Activated CD8-positive, alpha-beta T cell treated with anti-CD3 and anti-CD28 coated beads for 36 hours (primary cell): ENCODE results near the gene RTBDN. TPM values are rescaled to one million over a fixed set of nuclear protein-coding genes. Genes with fewer than 3 reads are reported as not detected.

Experiments
- ATAC-seq: fragments of 200-7000 bp; cut with Tn5 transposase; one replicate; pipeline ENCODE4 v1.10.0; 2021; ENCODE audit warnings: mild to moderate bottlenecking, moderate library complexity
- CTCF ChIA-PET: fragments of 350-600 bp; sonication (Branson Sonifier 250); formaldehyde crosslinking; loops from one replicate; lab custom pipeline; 2021; ENCODE audit warnings: antibody characterized with exemption; lab: Charles Lee
- POLR2A ChIA-PET: fragments of 350-600 bp; sonication (Branson Sonifier 250); formaldehyde crosslinking; loops from one replicate; lab custom pipeline; 2021; ENCODE audit warnings: antibody characterized with exemption; lab: Charles Lee
- DNase-seq: peaks from one replicate; pipeline ENCODE4 v3.0.0-alpha.2; 2020
- H3K27ac Mint-ChIP-seq: one replicate; pipeline ENCODE4 v1.8.0; 2021; ENCODE audit warnings: mild to moderate bottlenecking, mixed read lengths
- H3K27me3 Mint-ChIP-seq: one replicate; pipeline ENCODE4 v1.8.0; 2021; ENCODE audit warnings: mixed read lengths
- H3K36me3 Mint-ChIP-seq: one replicate; pipeline ENCODE4 v1.8.0; 2021; ENCODE audit warnings: low read depth, mixed read lengths
- H3K4me1 Mint-ChIP-seq: one replicate; pipeline ENCODE4 v1.8.0; 2021; ENCODE audit warnings: low read depth, mixed read lengths
- H3K4me3 Mint-ChIP-seq: one replicate; pipeline ENCODE4 v1.8.0; 2021; ENCODE audit warnings: mild to moderate bottlenecking, moderate library complexity, mixed read lengths
- H3K9me3 Mint-ChIP-seq: one replicate; pipeline ENCODE4 v1.8.0; 2021; ENCODE audit warnings: mixed read lengths
- CTCF ChIP-seq: fragments of 200-600 bp; IDR thresholded peaks from one replicate; pipeline ENCODE4 v1.8.0; 2022; ENCODE audit warnings: antibody characterized with exemption, mild to moderate bottlenecking
- intact Hi-C: fragments of 100-400 bp; cut with micrococcal nuclease; formaldehyde crosslinking; loops from one replicate; pipeline ENCODE4 v1.10.0; 2022
- total RNA-seq, 2 experiments: library from RNA; stranded (reverse); gene quantifications; one replicate each; pipeline ENCODE4 v1.2.3, GENCODE V29; 2021

Gene RTBDN
- total RNA-seq, 2 experiments from 2014 or later, result not detected

GRCh38 chr19:12785431-12786031, 48.8 kb downstream of the RTBDN start:
- H3K36me3 Mint-ChIP-seq, result no peaks in the 10 kb centered on the region
- no peaks in the 10 kb centered on the region for H3K9me3 Mint-ChIP-seq
- no peak overlapping the region for H3K4me3 Mint-ChIP-seq
- H3K27me3 Mint-ChIP-seq, result no peaks in the 10 kb centered on the region
- no peak overlapping the region for H3K27ac Mint-ChIP-seq
- ChIA-PET CTCF (interaction anchor here (1.2 to 3.8 kb wide), 3 partner anchors 9 to 25 kb away, joined by 4 to 20 read pairs (median 4); no protein-coding TSS in a partner anchor), POLR2A (interaction anchor here (1.1 to 1.4 kb wide), 3 partner anchors 9 to 57 kb away, joined by 5 to 7 read pairs (median 6); no protein-coding TSS in a partner anchor)
- intact Hi-C loops, result no loop called here
- no peak for TF ChIP-seq CTCF
- H3K4me1 Mint-ChIP-seq, result peaks cover 29% of the 10 kb centered on the region
- ATAC-seq, result no peak
- DNase-seq, result no peak

- H3K36me3 Mint-ChIP-seq, result no peaks in the 10 kb centered on the region
- CTCF ChIA-PET, result interaction anchor here (1.2 to 3.8 kb wide), 2 partner anchors 11 to 24 kb away, joined by 4 to 20 read pairs; no protein-coding TSS in a partner anchor
- peak; percentile 63 for DNase-seq
- intact Hi-C loops, result no loop called here
- H3K9me3 Mint-ChIP-seq, result no peaks in the 10 kb centered on the region
- no peak overlapping the region for H3K4me3 Mint-ChIP-seq
- POLR2A ChIA-PET, result interaction anchor here (1.4 kb wide), 1 partner anchor 11 kb away, joined by 7 read pairs; no protein-coding TSS in a partner anchor
- H3K27ac Mint-ChIP-seq, result no peak overlapping the region
- no peak for TF ChIP-seq CTCF
- no peaks in the 10 kb centered on the region for H3K27me3 Mint-ChIP-seq
- peaks cover 29% of the 10 kb centered on the region for H3K4me1 Mint-ChIP-seq
- no peak for ATAC-seq
These were observed 49.4 kb downstream of the RTBDN start for GRCh38 chr19:12784871-12785430.

GRCh38 chr19:12784394-12784870, 49.9 kb downstream of the RTBDN start:
- DNase-seq (no peak), ATAC-seq (peak; percentile 1)
- ChIA-PET POLR2A (interaction anchor here (2.4 kb wide), 1 partner anchor 15 kb away, joined by 10 read pairs; no protein-coding TSS in a partner anchor), CTCF (interaction anchor here (9.2 kb wide), 1 partner anchor 12 kb away, joined by 326 read pairs; the partner anchor contains the start of genes JUNB, PRDX2 and THSD8)
- no peak for TF ChIP-seq CTCF
- H3K27me3 Mint-ChIP-seq, result no peaks in the 10 kb centered on the region
- intact Hi-C loops, result no loop called here
- peaks cover 34% of the 10 kb centered on the region for H3K4me1 Mint-ChIP-seq
- H3K4me3 Mint-ChIP-seq, result no peak overlapping the region
- no peaks in the 10 kb centered on the region for H3K36me3 Mint-ChIP-seq
- no peaks in the 10 kb centered on the region for H3K9me3 Mint-ChIP-seq
- H3K27ac Mint-ChIP-seq, result no peak overlapping the region

GRCh38 chr19:12783849-12784393, 50.5 kb downstream of the RTBDN start:
- ChIA-PET CTCF (interaction anchor here (9.2 kb wide), 1 partner anchor 12 kb away, joined by 326 read pairs; the partner anchor contains the start of genes JUNB, PRDX2 and THSD8), POLR2A (interaction anchor here (1.5 to 3.9 kb wide), 4 partner anchors 9 to 47 kb away, joined by 4 to 97 read pairs (median 14); partner anchors contain the start of genes GET3 and JUNB)
- H3K9me3 Mint-ChIP-seq, result no peaks in the 10 kb centered on the region
- intact Hi-C loops, result no loop called here
- TF ChIP-seq CTCF, result no peak
- H3K27ac Mint-ChIP-seq, result no peak overlapping the region
- H3K27me3 Mint-ChIP-seq, result no peaks in the 10 kb centered on the region
- ATAC-seq, result no peak
- peak overlapping the region; percentile 75 for H3K4me3 Mint-ChIP-seq
- H3K36me3 Mint-ChIP-seq, result no peaks in the 10 kb centered on the region
- H3K4me1 Mint-ChIP-seq, result peaks cover 34% of the 10 kb centered on the region
- DNase-seq, result peak; percentile 49
